Liver (tissue), 9 donors: ENCODE data around the gene IRF2BP2. TPM values are rescaled to one million over a fixed set of nuclear protein-coding genes. Genes with fewer than 3 reads are reported as not detected.
A peak's percentile ranks its signal among the peaks of the same experiment; 100 is the strongest.

Experiments used
- DNase-seq: peaks from one replicate; pipeline ENCODE4 v3.0.0-alpha.2; 2017; ENCODE audit warnings: low spot score
- H3K27ac ChIP-seq, 2 donors: one replicate each; pipeline ENCODE4 v1.7.0; 2013; ENCODE audit warnings: inconsistent platforms in 2 of 2, low read length in 2 of 2, control low read depth in 1 of 2, low read depth in 1 of 2, mild to moderate bottlenecking in 1 of 2
- H3K27me3 ChIP-seq, 4 donors: one replicate each; pipeline versions ENCODE4 v1.6.1 to v1.7.0; 2013; ENCODE audit warnings: low read length in 3 of 4, inconsistent platforms in 1 of 4, mild to moderate bottlenecking in 1 of 4, moderate library complexity in 1 of 4; ENCODE audit not compliant: control insufficient read depth in 4 of 4, insufficient read depth in 4 of 4
- H3K36me3 ChIP-seq, 4 donors: one replicate each; pipeline versions ENCODE4 v1.6.1 to v1.7.0; 2013; ENCODE audit warnings: low read length in 3 of 4, mild to moderate bottlenecking in 3 of 4, low read depth in 1 of 4, moderate library complexity in 1 of 4; ENCODE audit not compliant: control insufficient read depth in 4 of 4, insufficient read depth in 3 of 4
- H3K4me1 ChIP-seq, 4 donors: one replicate each; pipeline versions ENCODE4 v1.6.1 to v1.7.0; 2013; ENCODE audit warnings: low read length in 3 of 4, mild to moderate bottlenecking in 3 of 4, moderate library complexity in 1 of 4; ENCODE audit not compliant: control insufficient read depth in 4 of 4, insufficient read depth in 4 of 4
- H3K4me3 ChIP-seq, 3 donors: one replicate each; pipeline versions ENCODE4 v1.6.1 to v1.7.0; 2013; ENCODE audit warnings: low read length in 3 of 3, control low read depth in 1 of 3, low read depth in 1 of 3, mild to moderate bottlenecking in 1 of 3
- H3K9ac ChIP-seq, 2 donors: one replicate each; pipeline ENCODE4 v1.7.0; 2013; ENCODE audit warnings: low read length in 2 of 2, mild to moderate bottlenecking in 2 of 2, moderate library complexity in 2 of 2, control low read depth in 1 of 2, low read depth in 1 of 2
- H3K9me3 ChIP-seq, 4 donors: one replicate each; pipeline versions ENCODE4 v1.6.1 to v1.7.0; 2013; ENCODE audit warnings: low read length in 3 of 4; ENCODE audit not compliant: control insufficient read depth in 4 of 4
- EGR1 ChIP-seq, 2 donors: IDR thresholded peaks; 2 replicates each; pipeline ENCODE4 v1.6.1; 2016 to 2018; ENCODE audit warnings: antibody characterized with exemption in 2 of 2, low read depth in 2 of 2
- FOXA1 ChIP-seq: IDR thresholded peaks from 2 replicates; pipeline ENCODE4 v1.6.1; 2016; ENCODE audit warnings: antibody characterized with exemption
- FOXA2 ChIP-seq: IDR thresholded peaks from 2 replicates; pipeline ENCODE4 v1.6.1; 2016; ENCODE audit warnings: antibody characterized with exemption
- GABPA ChIP-seq, 2 donors: IDR thresholded peaks in 1 of 2; conservative IDR thresholded peaks in 1 of 2; 2 replicates each; pipeline ENCODE4 v1.6.1; 2016; ENCODE audit warnings: antibody characterized with exemption in 2 of 2, mild to moderate bottlenecking in 1 of 2, moderate library complexity in 1 of 2
- HNF4A ChIP-seq, 2 donors: conservative IDR thresholded peaks; 2 replicates each; pipeline ENCODE4 v1.6.1; 2016; ENCODE audit warnings: antibody characterized with exemption in 2 of 2, mild to moderate bottlenecking in 2 of 2
- HNF4G ChIP-seq: IDR thresholded peaks from 2 replicates; pipeline ENCODE4 v1.6.1; 2016; ENCODE audit warnings: antibody characterized with exemption
- JUND ChIP-seq, 2 donors: IDR thresholded peaks; 2 replicates each; pipeline ENCODE4 v1.6.1; 2016; ENCODE audit warnings: antibody characterized with exemption in 2 of 2
- NR2F2 ChIP-seq: IDR thresholded peaks from 2 replicates; pipeline ENCODE4 v1.6.1; 2016; ENCODE audit warnings: antibody characterized with exemption
- RAD21 ChIP-seq, 2 donors: IDR thresholded peaks; 2 replicates each; pipeline ENCODE4 v1.6.1; 2016; ENCODE audit warnings: antibody characterized with exemption in 2 of 2, mild to moderate bottlenecking in 2 of 2
- RXRA ChIP-seq, 2 donors: IDR thresholded peaks; 2 replicates each; pipeline ENCODE4 v1.6.1; 2017 to 2018; ENCODE audit warnings: antibody characterized with exemption in 2 of 2, mild to moderate bottlenecking in 1 of 2
- SP1 ChIP-seq: IDR thresholded peaks from 2 replicates; pipeline ENCODE4 v1.6.1; 2018; ENCODE audit warnings: antibody characterized with exemption, mild to moderate bottlenecking
- TAF1 ChIP-seq: conservative IDR thresholded peaks from 2 replicates; pipeline ENCODE4 v1.6.1; 2016; ENCODE audit warnings: antibody characterized with exemption, mild to moderate bottlenecking
- YY1 ChIP-seq: IDR thresholded peaks from 2 replicates; pipeline ENCODE4 v1.6.1; 2016; ENCODE audit warnings: antibody characterized with exemption, mild to moderate bottlenecking
- WGBS: extraction: QIAGEN DNeasy Blood & Tissue Kit; methylation state at CpG from one replicate; pipeline ENCODE4 v1.1.7; 2013; 5-methylcytosine and 5-hydroxymethylcytosine counted together
- polyA plus RNA-seq, 2 donors: library from polyadenylated mRNA; stranded (reverse) in 1 of 2; unstranded in 1 of 2; fragments of 200-250 nt in 1 of 2; fragments of >200 nt in 1 of 2; fragmentation: Nextera tagmentation in 1 of 2; extraction: Ambion mirVana in 1 of 2; gene quantifications; one replicate each; pipeline versions ENCODE4 v1.2.1 to v1.2.3, GENCODE V29; 2013 to 2015
- total RNA-seq, 2 donors: library from RNA; depleted of rRNA; stranded (reverse); fragments of >200 nt; gene quantifications; one replicate each; pipeline ENCODE4 v1.2.3, GENCODE V29; 2014
- TF ChIP-seq, protein P1 (sequence below): IDR thresholded peaks from 2 replicates; pipeline ENCODE4 v1.6.1; 2016; ENCODE audit warnings: antibody characterized with exemption
- TF ChIP-seq, protein P2 (sequence below): fragments of 150-350 bp; IDR thresholded peaks from 2 replicates; pipeline ENCODE4 v1.5.1; 2017; ENCODE audit warnings: improper control_type of control experiment, low read depth, low read length; ENCODE audit not compliant: missing input control
- TF ChIP-seq, protein P3 (sequence below): IDR thresholded peaks from 2 replicates; pipeline ENCODE4 v1.6.1; 2016; ENCODE audit warnings: antibody characterized with exemption, mild to moderate bottlenecking
- TF ChIP-seq, protein P4 (sequence below): IDR thresholded peaks from 2 replicates; pipeline ENCODE4 v1.6.1; 2016; ENCODE audit warnings: antibody characterized with exemption
- TF ChIP-seq, protein P5 (sequence below): IDR thresholded peaks from 2 replicates; pipeline ENCODE4 v1.6.1; 2016; ENCODE audit warnings: antibody characterized with exemption
- donor health status: healthy.
- donor health status: healthy.
- donor health status: healthy.
- donor health status: healthy.
- donor health status: healthy.

Gene IRF2BP2
- total and polyA plus RNA-seq, 4 donors = 22.2 to 48.2 (median 35.4) TPM

DNA sequence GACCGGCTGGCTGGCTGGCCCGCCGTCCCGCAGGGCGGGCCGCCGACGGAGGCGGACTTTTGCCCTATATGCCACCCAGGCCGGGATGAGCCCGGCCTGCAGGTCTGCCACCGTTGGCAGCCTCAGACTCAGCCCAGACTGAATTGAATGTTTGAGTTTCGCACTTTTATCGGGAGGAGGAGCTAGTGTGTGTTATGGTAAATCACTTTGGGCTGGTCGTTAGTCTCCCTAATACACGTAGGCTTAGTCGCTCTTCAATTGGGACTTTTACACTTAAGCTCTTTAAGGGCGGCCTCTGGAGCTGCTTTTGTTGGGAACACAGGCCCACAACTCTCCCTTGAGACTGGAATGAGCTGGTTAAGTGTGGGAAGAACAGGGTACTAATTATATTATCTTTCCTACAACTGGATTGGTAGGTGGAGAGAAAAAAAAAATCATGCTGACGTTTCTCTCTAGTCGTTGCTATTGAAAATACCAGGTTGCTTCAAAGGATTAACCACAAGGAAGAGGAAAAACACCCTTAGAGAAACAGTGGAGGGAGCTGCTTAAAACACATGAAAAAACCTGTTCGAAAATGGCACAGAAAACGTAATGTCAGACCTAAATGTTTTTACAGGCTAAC, 1.4 kb upstream of the IRF2BP2 start (continued):
- TF ChIP-seq, protein P1, sequence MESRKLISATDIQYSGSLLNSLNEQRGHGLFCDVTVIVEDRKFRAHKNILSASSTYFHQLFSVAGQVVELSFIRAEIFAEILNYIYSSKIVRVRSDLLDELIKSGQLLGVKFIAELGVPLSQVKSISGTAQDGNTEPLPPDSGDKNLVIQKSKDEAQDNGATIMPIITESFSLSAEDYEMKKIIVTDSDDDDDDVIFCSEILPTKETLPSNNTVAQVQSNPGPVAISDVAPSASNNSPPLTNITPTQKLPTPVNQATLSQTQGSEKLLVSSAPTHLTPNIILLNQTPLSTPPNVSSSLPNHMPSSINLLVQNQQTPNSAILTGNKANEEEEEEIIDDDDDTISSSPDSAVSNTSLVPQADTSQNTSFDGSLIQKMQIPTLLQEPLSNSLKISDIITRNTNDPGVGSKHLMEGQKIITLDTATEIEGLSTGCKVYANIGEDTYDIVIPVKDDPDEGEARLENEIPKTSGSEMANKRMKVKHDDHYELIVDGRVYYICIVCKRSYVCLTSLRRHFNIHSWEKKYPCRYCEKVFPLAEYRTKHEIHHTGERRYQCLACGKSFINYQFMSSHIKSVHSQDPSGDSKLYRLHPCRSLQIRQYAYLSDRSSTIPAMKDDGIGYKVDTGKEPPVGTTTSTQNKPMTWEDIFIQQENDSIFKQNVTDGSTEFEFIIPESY = peak; percentile 32
- TF ChIP-seq TAF1 (peak; percentile 83), NR2F2 (no peak), YY1 (no peak), FOXA1 (no peak), SP1 (peak; percentile 70), EGR1 (IDR thresholded peaks at IDR 0.05; ENCODE audit: low read depth in 2 of 2) (no peak)

DNA sequence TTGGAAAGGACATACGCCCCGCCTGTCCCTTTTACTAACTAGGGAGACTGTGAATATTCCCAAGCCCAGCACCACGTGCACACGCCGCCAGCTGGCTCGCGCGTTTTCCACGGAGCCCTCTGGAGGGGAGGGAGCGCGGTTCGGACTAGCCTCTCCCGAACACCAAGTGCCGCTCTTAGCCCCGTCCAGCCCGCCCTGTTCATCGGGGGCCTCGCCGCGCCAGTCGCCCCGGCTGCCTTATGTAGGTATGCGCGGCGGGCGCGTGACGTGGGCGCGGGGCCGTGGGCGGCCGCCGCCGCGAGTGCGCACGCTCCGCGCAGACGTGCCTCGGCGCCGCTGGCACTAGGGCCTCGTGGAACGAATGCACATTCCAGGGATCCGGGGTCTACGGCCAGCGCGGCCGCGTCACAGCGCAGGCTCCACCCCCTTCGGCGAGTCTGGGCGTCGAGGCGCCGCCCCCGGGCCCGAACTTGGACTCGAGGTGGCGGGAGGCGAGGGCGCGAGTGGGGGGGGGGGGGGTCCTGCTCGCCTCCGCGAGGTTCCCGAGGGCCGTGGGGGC, 767 bp upstream of the IRF2BP2 start:
- Histone ChIP-seq H3K9ac (peak overlapping the region; percentile 57 to 99), H3K36me3 (peaks cover 0 to 11% (median under 1%) of the 10 kb centered on the region in 4 donors), H3K27me3 (no peaks in the 10 kb centered on the region), H3K4me3 (peak overlapping the region; percentile 7 to 94 (median 67)), H3K4me1 (peaks cover 8 to 40% (median 22%) of the 10 kb centered on the region in 4 donors), H3K9me3 (no peaks in the 10 kb centered on the region), H3K27ac (peak overlapping the region; percentile 95 to 100)
- DNase-seq = peak; percentile 92
- TF ChIP-seq, protein P1 = no peak
- peak; percentile 49 for TF ChIP-seq SP1
- TF ChIP-seq NR2F2 = no peak
- no peak for TF ChIP-seq GABPA (IDR thresholded peaks at IDR 0.05 in 1 of 2, conservative IDR thresholded peaks at IDR 0.05 in 1 of 2)
- no peak for TF ChIP-seq JUND (IDR thresholded peaks at IDR 0.05)
- no peak for TF ChIP-seq HNF4G
- no peak for TF ChIP-seq FOXA1
- no peak for TF ChIP-seq FOXA2
- TF ChIP-seq, protein P2, sequence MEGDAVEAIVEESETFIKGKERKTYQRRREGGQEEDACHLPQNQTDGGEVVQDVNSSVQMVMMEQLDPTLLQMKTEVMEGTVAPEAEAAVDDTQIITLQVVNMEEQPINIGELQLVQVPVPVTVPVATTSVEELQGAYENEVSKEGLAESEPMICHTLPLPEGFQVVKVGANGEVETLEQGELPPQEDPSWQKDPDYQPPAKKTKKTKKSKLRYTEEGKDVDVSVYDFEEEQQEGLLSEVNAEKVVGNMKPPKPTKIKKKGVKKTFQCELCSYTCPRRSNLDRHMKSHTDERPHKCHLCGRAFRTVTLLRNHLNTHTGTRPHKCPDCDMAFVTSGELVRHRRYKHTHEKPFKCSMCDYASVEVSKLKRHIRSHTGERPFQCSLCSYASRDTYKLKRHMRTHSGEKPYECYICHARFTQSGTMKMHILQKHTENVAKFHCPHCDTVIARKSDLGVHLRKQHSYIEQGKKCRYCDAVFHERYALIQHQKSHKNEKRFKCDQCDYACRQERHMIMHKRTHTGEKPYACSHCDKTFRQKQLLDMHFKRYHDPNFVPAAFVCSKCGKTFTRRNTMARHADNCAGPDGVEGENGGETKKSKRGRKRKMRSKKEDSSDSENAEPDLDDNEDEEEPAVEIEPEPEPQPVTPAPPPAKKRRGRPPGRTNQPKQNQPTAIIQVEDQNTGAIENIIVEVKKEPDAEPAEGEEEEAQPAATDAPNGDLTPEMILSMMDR = no peak
- peak in 1 of 2 donors; percentile 22 for TF ChIP-seq EGR1 (IDR thresholded peaks at IDR 0.05; ENCODE audit: low read depth in 2 of 2)
- TF ChIP-seq YY1 = peak; percentile 6
- TF ChIP-seq, protein P3, sequence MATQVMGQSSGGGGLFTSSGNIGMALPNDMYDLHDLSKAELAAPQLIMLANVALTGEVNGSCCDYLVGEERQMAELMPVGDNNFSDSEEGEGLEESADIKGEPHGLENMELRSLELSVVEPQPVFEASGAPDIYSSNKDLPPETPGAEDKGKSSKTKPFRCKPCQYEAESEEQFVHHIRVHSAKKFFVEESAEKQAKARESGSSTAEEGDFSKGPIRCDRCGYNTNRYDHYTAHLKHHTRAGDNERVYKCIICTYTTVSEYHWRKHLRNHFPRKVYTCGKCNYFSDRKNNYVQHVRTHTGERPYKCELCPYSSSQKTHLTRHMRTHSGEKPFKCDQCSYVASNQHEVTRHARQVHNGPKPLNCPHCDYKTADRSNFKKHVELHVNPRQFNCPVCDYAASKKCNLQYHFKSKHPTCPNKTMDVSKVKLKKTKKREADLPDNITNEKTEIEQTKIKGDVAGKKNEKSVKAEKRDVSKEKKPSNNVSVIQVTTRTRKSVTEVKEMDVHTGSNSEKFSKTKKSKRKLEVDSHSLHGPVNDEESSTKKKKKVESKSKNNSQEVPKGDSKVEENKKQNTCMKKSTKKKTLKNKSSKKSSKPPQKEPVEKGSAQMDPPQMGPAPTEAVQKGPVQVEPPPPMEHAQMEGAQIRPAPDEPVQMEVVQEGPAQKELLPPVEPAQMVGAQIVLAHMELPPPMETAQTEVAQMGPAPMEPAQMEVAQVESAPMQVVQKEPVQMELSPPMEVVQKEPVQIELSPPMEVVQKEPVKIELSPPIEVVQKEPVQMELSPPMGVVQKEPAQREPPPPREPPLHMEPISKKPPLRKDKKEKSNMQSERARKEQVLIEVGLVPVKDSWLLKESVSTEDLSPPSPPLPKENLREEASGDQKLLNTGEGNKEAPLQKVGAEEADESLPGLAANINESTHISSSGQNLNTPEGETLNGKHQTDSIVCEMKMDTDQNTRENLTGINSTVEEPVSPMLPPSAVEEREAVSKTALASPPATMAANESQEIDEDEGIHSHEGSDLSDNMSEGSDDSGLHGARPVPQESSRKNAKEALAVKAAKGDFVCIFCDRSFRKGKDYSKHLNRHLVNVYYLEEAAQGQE = peak; percentile 63
- TF ChIP-seq, protein P4, sequence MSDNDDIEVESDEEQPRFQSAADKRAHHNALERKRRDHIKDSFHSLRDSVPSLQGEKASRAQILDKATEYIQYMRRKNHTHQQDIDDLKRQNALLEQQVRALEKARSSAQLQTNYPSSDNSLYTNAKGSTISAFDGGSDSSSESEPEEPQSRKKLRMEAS = peak; percentile 60
- no peak for TF ChIP-seq HNF4A (conservative IDR thresholded peaks at IDR 0.05)
- TF ChIP-seq, protein P5, sequence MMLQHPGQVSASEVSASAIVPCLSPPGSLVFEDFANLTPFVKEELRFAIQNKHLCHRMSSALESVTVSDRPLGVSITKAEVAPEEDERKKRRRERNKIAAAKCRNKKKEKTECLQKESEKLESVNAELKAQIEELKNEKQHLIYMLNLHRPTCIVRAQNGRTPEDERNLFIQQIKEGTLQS = no peak
- peak; percentile 41 to 53 for TF ChIP-seq RXRA (IDR thresholded peaks at IDR 0.05)
- TF ChIP-seq RAD21 (IDR thresholded peaks at IDR 0.05) = peak; percentile 41 to 49
- TF ChIP-seq TAF1 = peak; percentile 84
- under 1% methylated on average over 71 of the region's 71 CpGs for WGBS
